ENCODE measurements around the gene ZNF764.

DNA sequence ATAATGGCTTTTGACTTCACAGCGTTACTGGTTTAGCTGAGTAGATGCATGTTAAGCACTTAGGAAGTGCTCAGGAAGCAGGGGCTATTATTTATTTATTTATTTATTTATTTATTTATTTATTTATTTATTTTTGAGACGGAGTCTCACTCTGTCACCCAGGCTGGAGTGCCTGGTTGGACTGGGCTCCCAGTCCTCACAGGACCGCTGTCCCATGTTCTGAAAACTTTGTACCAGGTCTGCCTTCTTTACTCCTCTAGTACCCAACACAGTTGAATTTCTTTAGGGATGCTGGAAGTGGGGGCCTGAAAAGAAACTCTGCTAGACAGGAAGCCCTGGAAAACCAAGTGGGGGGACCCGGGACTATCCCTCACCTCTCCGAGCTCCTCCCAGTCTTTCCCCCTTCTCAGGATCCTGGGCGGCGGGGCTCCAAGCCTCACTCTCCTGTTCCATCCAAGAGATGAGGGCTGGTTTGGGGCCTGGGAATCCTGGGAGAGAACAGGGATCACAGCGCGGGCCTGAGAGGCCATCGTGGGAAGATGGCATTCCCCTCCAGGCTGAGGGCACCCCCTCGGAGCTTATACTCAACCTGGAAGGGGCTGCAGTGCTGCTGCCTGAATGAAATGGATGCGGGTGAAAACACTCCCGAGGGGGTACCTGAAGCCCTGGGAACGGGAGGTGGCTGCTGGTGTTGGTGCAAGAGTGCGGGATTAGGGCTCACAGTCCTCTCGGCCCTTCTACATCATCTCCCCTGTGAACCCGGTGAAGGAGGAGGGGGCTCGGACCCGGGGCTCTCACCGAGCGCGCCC, 12.7 kb upstream of the ZNF764 start:
- no peak for TF ChIP-seq CTCF (IDR thresholded peaks at IDR 0.05 in 4 of 5, conservative IDR thresholded peaks at IDR 0.05 in 1 of 5)
- TF ChIP-seq POLR2A (IDR thresholded peaks at IDR 0.05), result no peak

Measured in gastrocnemius medialis (tissue), 4 donors.